Duodenal mucosa (tissue), 2 donors: Measurements from ENCODE around the gene ACTR3C.

ENCODE experiments used
- H3K27ac ChIP-seq: one replicate; pipeline ENCODE4 v1.7.0; 2013; ENCODE audit warnings: low read depth, low read length
- H3K27me3 ChIP-seq, 2 donors: one replicate each; pipeline ENCODE4 v1.7.0; 2013; ENCODE audit warnings: low read length in 2 of 2, control low read depth in 1 of 2; ENCODE audit not compliant: insufficient read depth in 2 of 2, control insufficient read depth in 1 of 2
- H3K36me3 ChIP-seq, 2 donors: one replicate each; pipeline ENCODE4 v1.7.0; 2013; ENCODE audit warnings: low read length in 2 of 2, control low read depth in 1 of 2; ENCODE audit not compliant: insufficient read depth in 2 of 2, control insufficient read depth in 1 of 2
- H3K4me1 ChIP-seq, 2 donors: one replicate each; pipeline ENCODE4 v1.7.0; 2013; ENCODE audit warnings: low read length in 2 of 2, control low read depth in 1 of 2; ENCODE audit not compliant: insufficient read depth in 2 of 2, control insufficient read depth in 1 of 2
- H3K4me3 ChIP-seq, 2 donors: one replicate each; pipeline ENCODE4 v1.7.0; 2013; ENCODE audit warnings: low read length in 2 of 2, low read depth in 1 of 2
- H3K9ac ChIP-seq, 2 donors: one replicate each; pipeline ENCODE4 v1.7.0; 2013; ENCODE audit warnings: low read length in 2 of 2, low read depth in 1 of 2
- H3K9me3 ChIP-seq, 2 donors: one replicate each; pipeline ENCODE4 v1.7.0; 2013; ENCODE audit warnings: low read length in 2 of 2, control low read depth in 1 of 2; ENCODE audit not compliant: control insufficient read depth in 1 of 2

ACTR3C gene

GRCh38 chr7:150358988-150359621 lies 35.8 kb upstream of the ACTR3C start:
- H3K4me1 ChIP-seq, result peaks cover 9 to 12% of the 10 kb centered on the region in 2 donors

GRCh38 chr7:150358433-150358832 lies 35.1 kb upstream of the ACTR3C start:
- no peak overlapping the region for H3K27ac ChIP-seq
- H3K9ac ChIP-seq, result no peak overlapping the region
- no peaks in the 10 kb centered on the region for H3K9me3 ChIP-seq
- H3K4me3 ChIP-seq, result no peak overlapping the region
- H3K27me3 ChIP-seq, result no peaks in the 10 kb centered on the region
- H3K36me3 ChIP-seq, result no peaks in the 10 kb centered on the region
- H3K4me1 ChIP-seq, result peaks cover 9% of the 10 kb centered on the region in 2 donors

More at GRCh38 chr7:150358988-150359621, 35.8 kb upstream of the ACTR3C start:
- Histone ChIP-seq H3K36me3 (no peaks in the 10 kb centered on the region), H3K27me3 (no peaks in the 10 kb centered on the region), H3K9me3 (no peaks in the 10 kb centered on the region), H3K9ac (no peak overlapping the region), H3K4me3 (no peak overlapping the region), H3K27ac (no peak overlapping the region)

GRCh38 chr7:150357771-150358427 lies 34.6 kb upstream of the ACTR3C start:
- Histone ChIP-seq H3K9ac (no peak overlapping the region), H3K27ac (no peak overlapping the region), H3K4me1 (peaks cover 9% of the 10 kb centered on the region in 2 donors)

GRCh38 chr7:150357270-150357669 lies 33.9 kb upstream of the ACTR3C start:
- peak overlapping the region in 1 of 2 donors; percentile 11 for H3K4me3 ChIP-seq
- H3K4me1 ChIP-seq, result peaks cover 9% of the 10 kb centered on the region in 2 donors
- H3K9me3 ChIP-seq, result no peaks in the 10 kb centered on the region
- no peak overlapping the region for H3K9ac ChIP-seq
- H3K27me3 ChIP-seq, result no peaks in the 10 kb centered on the region
- H3K36me3 ChIP-seq, result no peaks in the 10 kb centered on the region
- no peak overlapping the region for H3K27ac ChIP-seq

More at GRCh38 chr7:150357771-150358427, 34.6 kb upstream of the ACTR3C start:
- H3K4me3 ChIP-seq, result peak overlapping the region in 1 of 2 donors; percentile 11
- H3K36me3 ChIP-seq, result no peaks in the 10 kb centered on the region
- H3K27me3 ChIP-seq, result no peaks in the 10 kb centered on the region
- no peaks in the 10 kb centered on the region for H3K9me3 ChIP-seq

- Histone ChIP-seq H3K9ac (no peak overlapping the region), H3K27ac (no peak overlapping the region), H3K4me3 (no peak overlapping the region), H3K9me3 (no peaks in the 10 kb centered on the region), H3K4me1 (peaks cover 9% of the 10 kb centered on the region in 2 donors), H3K36me3 (no peaks in the 10 kb centered on the region), H3K27me3 (no peaks in the 10 kb centered on the region)
These were observed 33.0 kb upstream of the ACTR3C start for GRCh38 chr7:150356265-150356897.

- no peak overlapping the region for H3K9ac ChIP-seq
- H3K27ac ChIP-seq, result no peak overlapping the region
- peaks cover 9% of the 10 kb centered on the region in 2 donors for H3K4me1 ChIP-seq
- H3K9me3 ChIP-seq, result no peaks in the 10 kb centered on the region
- H3K4me3 ChIP-seq, result no peak overlapping the region
- no peaks in the 10 kb centered on the region for H3K36me3 ChIP-seq
- no peaks in the 10 kb centered on the region for H3K27me3 ChIP-seq
These were observed 32.3 kb upstream of the ACTR3C start for GRCh38 chr7:150355666-150356059.

GRCh38 chr7:150351587-150352194 lies 28.3 kb upstream of the ACTR3C start:
- no peaks in the 10 kb centered on the region for H3K9me3 ChIP-seq
- H3K4me3 ChIP-seq, result no peak overlapping the region
- H3K9ac ChIP-seq, result no peak overlapping the region
- H3K4me1 ChIP-seq, result no peaks in the 10 kb centered on the region
- H3K27ac ChIP-seq, result no peak overlapping the region
- H3K27me3 ChIP-seq, result no peaks in the 10 kb centered on the region
- H3K36me3 ChIP-seq, result no peaks in the 10 kb centered on the region

- Histone ChIP-seq H3K9me3 (no peaks in the 10 kb centered on the region), H3K4me1 (no peaks in the 10 kb centered on the region), H3K27ac (no peak overlapping the region), H3K4me3 (no peak overlapping the region), H3K9ac (no peak overlapping the region), H3K36me3 (no peaks in the 10 kb centered on the region), H3K27me3 (no peaks in the 10 kb centered on the region)
These were observed 23.6 kb upstream of the ACTR3C start for GRCh38 chr7:150346922-150347321.

GRCh38 chr7:150345012-150345411 lies 21.7 kb upstream of the ACTR3C start:
- no peak overlapping the region for H3K9ac ChIP-seq
- H3K27me3 ChIP-seq, result peaks cover 2 to 5% of the 10 kb centered on the region in 2 donors
- no peaks in the 10 kb centered on the region for H3K9me3 ChIP-seq
- H3K36me3 ChIP-seq, result no peaks in the 10 kb centered on the region
- peaks cover 4 to 5% of the 10 kb centered on the region in 2 donors for H3K4me1 ChIP-seq
- no peak overlapping the region for H3K4me3 ChIP-seq
- H3K27ac ChIP-seq, result no peak overlapping the region

GRCh38 chr7:150344299-150344698 lies 21.0 kb upstream of the ACTR3C start:
- Histone ChIP-seq H3K9me3 (no peaks in the 10 kb centered on the region), H3K4me1 (peaks cover 11 to 12% of the 10 kb centered on the region in 2 donors), H3K27ac (no peak overlapping the region), H3K9ac (no peak overlapping the region), H3K36me3 (no peaks in the 10 kb centered on the region), H3K27me3 (peaks cover 5% of the 10 kb centered on the region in 2 donors), H3K4me3 (no peak overlapping the region)
